ENCODE measurements around the gene CCDC195.

- no peak for TF ChIP-seq CTCF (conservative IDR thresholded peaks at IDR 0.05 in 1 of 2, IDR thresholded peaks at IDR 0.05 in 1 of 2; ENCODE audit: extremely low read depth in 1 of 2, insufficient read depth in 1 of 2, low read depth in 1 of 2, low read length in 2 of 2)
- no peak for TF ChIP-seq EZH2 (IDR thresholded peaks at IDR 0.05; ENCODE audit: borderline replicate concordance, low read length)
Measured at GRCh38 chr2:224690868-224691267, 25.3 kb downstream of the CCDC195 start.

All from mammary epithelial cell (primary cell).